Mesothelial cell of epicardium (in vitro differentiated cells): Measurements from ENCODE around the gene UBTD2. TPM values are rescaled to one million over a fixed set of nuclear protein-coding genes. Genes with fewer than 3 reads are reported as not detected.

Experiments
- DNase-seq, 2 experiments: peaks; one replicate each; pipeline ENCODE4 v3.0.0; 2021; ENCODE audit warnings: low spot score in 2 of 2; ENCODE audit not compliant: unreplicated experiment in 2 of 2
- H3K27ac Mint-ChIP-seq: 2 replicates; pipeline ENCODE4 v1.8.0; 2021; ENCODE audit warnings: mixed read lengths
- H3K27me3 Mint-ChIP-seq: 2 replicates; pipeline ENCODE4 v1.8.0; 2021; ENCODE audit warnings: low read depth, mixed read lengths
- H3K36me3 Mint-ChIP-seq: 2 replicates; pipeline ENCODE4 v1.8.0; 2021; ENCODE audit warnings: mixed read lengths
- H3K4me1 Mint-ChIP-seq: 2 replicates; pipeline ENCODE4 v1.8.0; 2021; ENCODE audit warnings: mixed read lengths
- H3K4me3 Mint-ChIP-seq: 2 replicates; pipeline ENCODE4 v1.8.0; 2021; ENCODE audit warnings: mild to moderate bottlenecking, moderate library complexity, mixed read lengths
- H3K9me3 Mint-ChIP-seq: 2 replicates; pipeline ENCODE4 v1.8.0; 2021; ENCODE audit warnings: mixed read lengths
- total RNA-seq: library from RNA; stranded (reverse); gene quantifications from 3 replicates; pipeline ENCODE4 v1.2.1, GENCODE V29; 2021
- TF ChIP-seq, protein P1 (sequence below): fragments of 200-600 bp; sonication (generic); IDR thresholded peaks from one replicate; pipeline ENCODE4 v1.5.0; 2021; ENCODE audit warnings: antibody characterized with exemption; ENCODE audit not compliant: unreplicated experiment

Gene UBTD2
- total RNA-seq, 1 donor from 2014 or later, result 43.8 TPM

DNA sequence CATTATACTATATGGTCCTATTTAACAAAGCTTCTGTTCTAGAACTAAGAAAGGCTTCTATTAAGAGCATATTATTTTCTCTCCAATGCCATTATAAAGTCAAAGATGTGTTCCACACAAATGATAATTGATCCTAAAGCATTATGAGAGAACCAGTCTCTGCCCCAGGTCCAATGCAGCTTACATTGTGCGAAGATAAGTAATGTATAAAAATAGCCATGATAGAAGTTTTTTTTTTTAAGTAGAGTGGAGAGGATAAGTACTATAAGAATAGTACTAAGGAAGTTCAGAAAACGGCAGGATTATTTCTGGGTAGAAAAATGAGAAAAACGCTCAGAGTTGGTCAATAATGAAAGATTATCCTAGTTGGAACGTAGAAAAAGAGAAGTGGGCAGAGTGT, 15.6 kb downstream of the UBTD2 start:
- Mint-ChIP-seq H3K4me3 (no peak overlapping the region), H3K4me1 (peaks cover 12% of the 10 kb centered on the region), H3K27me3 (no peaks in the 10 kb centered on the region), H3K27ac (peak overlapping the region; percentile 51), H3K9me3 (no peaks in the 10 kb centered on the region), H3K36me3 (peaks cover 12% of the 10 kb centered on the region)
- DNase-seq, result no peak
- TF ChIP-seq, protein P1, sequence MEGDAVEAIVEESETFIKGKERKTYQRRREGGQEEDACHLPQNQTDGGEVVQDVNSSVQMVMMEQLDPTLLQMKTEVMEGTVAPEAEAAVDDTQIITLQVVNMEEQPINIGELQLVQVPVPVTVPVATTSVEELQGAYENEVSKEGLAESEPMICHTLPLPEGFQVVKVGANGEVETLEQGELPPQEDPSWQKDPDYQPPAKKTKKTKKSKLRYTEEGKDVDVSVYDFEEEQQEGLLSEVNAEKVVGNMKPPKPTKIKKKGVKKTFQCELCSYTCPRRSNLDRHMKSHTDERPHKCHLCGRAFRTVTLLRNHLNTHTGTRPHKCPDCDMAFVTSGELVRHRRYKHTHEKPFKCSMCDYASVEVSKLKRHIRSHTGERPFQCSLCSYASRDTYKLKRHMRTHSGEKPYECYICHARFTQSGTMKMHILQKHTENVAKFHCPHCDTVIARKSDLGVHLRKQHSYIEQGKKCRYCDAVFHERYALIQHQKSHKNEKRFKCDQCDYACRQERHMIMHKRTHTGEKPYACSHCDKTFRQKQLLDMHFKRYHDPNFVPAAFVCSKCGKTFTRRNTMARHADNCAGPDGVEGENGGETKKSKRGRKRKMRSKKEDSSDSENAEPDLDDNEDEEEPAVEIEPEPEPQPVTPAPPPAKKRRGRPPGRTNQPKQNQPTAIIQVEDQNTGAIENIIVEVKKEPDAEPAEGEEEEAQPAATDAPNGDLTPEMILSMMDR, result no peak

DNA sequence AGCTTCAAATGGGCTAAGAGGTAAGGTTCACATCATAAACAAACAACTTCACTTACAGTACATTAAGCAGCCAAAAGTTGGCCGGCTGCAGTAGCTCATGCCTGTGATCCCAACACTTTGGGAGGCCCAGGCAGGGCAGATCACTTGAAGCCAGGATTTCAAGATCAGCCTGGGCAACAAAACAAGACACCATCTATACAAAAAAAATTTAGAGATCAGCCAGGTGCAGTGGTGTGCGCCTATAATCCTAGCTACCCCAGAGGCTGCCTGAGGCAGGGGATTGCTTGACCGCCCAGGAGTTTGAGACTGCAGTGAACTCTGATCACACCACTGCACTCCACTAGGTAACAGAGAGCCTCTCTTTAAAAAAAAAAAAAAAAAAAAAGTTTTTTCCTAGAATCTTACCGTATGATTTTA, 16.9 kb downstream of the UBTD2 start:
- no peak overlapping the region for H3K4me3 Mint-ChIP-seq
- H3K36me3 Mint-ChIP-seq, result peaks cover 12% of the 10 kb centered on the region
- no peaks in the 10 kb centered on the region for H3K27me3 Mint-ChIP-seq
- H3K4me1 Mint-ChIP-seq, result peaks cover 12% of the 10 kb centered on the region
- DNase-seq, result no peak
- peak overlapping the region; percentile 4 for H3K27ac Mint-ChIP-seq
- TF ChIP-seq, protein P1, result no peak
- H3K9me3 Mint-ChIP-seq, result no peaks in the 10 kb centered on the region

GRCh38 chr5:172266071-172266675, 17.4 kb downstream of the UBTD2 start:
- Mint-ChIP-seq H3K4me1 (peaks cover 14% of the 10 kb centered on the region), H3K27me3 (no peaks in the 10 kb centered on the region), H3K9me3 (no peaks in the 10 kb centered on the region), H3K4me3 (no peak overlapping the region), H3K36me3 (peaks cover 12% of the 10 kb centered on the region), H3K27ac (peak overlapping the region; percentile 4)
- no peak for DNase-seq
- TF ChIP-seq, protein P1, result no peak

DNA sequence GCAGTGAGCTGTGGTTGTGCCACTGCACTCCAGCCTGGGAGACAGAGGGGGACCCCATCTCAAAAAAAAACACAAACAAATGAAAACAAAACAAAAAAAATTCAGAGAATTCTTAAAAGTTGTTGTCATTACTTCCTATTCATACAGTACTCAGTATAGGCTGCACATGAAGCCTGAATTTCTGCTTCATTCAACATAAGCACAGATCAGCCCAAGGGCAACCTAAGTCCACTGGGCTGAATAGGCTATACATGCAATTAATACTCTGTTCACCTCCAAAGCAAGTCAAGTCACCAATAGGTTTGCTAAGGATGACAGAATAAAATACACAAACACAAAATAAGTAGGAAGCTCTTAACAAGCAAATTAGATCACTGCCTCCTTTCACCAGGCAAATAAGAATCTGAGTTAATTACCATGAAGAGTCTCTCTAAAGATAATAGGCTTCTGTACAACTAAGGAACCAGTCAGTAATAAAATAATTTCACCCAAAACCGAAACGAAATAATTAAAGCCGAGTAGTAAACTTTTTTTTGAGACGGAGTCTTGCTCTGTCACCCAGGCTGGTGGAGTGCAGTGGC, 18.7 kb downstream of the UBTD2 start:
- no peak overlapping the region for H3K4me3 Mint-ChIP-seq
- no peak for DNase-seq
- no peaks in the 10 kb centered on the region for H3K27me3 Mint-ChIP-seq
- TF ChIP-seq, protein P1, result no peak
- peaks cover 16% of the 10 kb centered on the region for H3K36me3 Mint-ChIP-seq
- H3K4me1 Mint-ChIP-seq, result peaks cover 17% of the 10 kb centered on the region
- H3K9me3 Mint-ChIP-seq, result no peaks in the 10 kb centered on the region
- H3K27ac Mint-ChIP-seq, result no peak overlapping the region

DNA sequence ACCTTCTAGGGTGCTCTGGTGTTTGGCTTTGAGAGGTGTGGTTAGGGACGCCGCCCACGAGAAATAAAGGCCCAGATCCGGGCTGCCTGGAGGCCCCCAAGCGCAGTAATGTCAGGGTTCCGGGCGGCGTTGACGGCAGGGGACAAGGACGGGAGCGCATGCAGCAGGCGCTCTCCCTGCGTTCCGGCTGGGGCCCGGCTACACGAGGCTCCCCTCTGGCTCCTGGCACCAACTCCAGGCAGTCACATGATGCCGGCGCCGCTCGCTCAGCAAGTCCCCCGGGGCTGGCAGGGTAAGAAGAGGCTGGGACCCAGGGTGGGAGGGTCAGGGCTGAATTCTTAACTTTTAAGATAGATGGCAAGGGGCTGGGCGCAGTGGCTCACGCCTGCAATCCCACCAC, 28.1 kb downstream of the UBTD2 start:
- Mint-ChIP-seq H3K27me3 (no peaks in the 10 kb centered on the region), H3K4me3 (no peak overlapping the region), H3K27ac (no peak overlapping the region), H3K4me1 (no peaks in the 10 kb centered on the region), H3K36me3 (peaks cover 61% of the 10 kb centered on the region), H3K9me3 (peaks cover 43% of the 10 kb centered on the region)
- TF ChIP-seq, protein P1, result no peak
- DNase-seq, result no peak
